ENCODE measurements around the gene SORCS2.
A peak's percentile ranks its signal among the peaks of the same experiment; 100 is the strongest.

Gene SORCS2

DNA sequence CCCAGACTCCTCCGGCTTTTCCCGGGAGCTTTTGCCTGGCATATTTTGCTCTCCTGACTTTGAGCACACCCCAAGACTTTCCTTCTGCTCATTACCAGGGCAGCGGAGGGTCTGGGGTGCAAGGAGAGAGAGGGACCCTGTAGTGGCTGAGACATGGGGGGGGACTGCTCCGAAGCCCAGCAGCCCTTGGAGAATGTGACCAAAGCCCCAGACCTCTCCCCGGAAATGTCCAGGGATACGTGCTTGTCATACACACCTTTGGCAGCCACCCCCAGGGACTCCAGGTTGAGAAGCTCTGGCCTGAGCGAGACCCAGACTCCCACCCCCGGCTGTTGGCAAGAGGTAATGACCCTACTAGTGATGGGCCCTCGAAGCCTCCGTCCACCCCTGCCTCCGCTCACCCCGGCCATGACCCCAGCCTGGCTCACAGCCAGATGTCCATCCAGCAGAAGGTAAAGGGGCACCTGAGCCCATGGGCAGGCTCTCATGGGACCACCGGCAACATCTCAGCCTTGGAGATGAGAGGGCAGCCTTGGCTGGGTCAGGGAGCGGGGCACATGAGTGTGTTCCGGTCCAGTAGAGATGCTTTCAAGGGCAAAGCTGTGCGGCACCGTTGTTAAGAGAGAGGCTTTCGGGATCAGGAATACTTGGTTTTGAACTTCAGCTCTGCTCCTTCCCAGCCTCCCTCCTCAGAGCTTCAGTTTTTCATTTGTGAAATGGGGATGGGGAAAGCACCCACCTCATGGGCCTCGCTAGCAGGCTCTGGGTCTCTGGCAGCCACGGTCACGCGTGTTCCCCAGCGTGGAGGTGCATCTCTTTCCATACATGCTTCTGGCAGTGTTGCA lies 240.4 kb downstream of the SORCS2 start:
- no peak for DNase-seq

DNA sequence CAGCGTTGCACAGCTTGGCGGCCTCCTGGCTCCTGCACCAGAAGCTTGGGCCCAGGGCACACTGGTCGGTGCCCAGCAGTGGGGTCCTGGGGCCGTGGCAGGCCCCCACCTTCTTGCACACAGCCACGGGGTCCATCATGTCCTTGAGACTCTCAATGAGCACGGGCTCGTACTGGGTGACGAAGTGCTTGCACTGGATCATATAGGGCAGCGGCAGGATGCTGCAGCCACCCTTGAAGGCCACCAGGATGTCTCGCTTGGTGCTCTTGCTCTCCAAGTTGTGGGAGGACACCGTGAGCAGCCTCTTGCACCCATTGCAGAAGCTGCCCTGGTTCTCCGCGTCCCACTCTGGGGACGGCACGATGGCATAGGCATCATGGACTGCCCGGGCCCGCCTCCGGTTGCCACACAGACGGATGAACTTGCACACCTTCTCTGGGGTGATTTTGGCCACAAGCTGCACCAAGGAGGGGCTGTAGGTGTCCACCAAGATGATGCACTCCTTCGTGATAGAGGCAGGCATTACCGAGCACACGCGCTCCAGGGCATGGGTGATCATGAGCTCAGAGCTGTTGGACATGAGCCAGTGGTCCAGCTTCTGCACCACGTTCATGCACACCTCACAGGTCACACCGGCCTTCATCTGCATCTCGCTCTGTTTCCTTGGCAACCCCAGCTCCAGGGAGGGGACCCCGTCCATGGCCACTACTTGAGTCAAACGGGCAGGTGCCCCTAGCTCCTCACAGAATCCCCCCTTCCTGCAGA lies 241.2 kb downstream of the SORCS2 start:
- H3K36me3 ChIP-seq = no peaks in the 10 kb centered on the region
- no peaks in the 10 kb centered on the region for H3K4me1 ChIP-seq
- DNase-seq = no peak
- H3K4me3 ChIP-seq (ENCODE audit: low read depth, low read length) = no peak overlapping the region
- TF ChIP-seq, protein P1, sequence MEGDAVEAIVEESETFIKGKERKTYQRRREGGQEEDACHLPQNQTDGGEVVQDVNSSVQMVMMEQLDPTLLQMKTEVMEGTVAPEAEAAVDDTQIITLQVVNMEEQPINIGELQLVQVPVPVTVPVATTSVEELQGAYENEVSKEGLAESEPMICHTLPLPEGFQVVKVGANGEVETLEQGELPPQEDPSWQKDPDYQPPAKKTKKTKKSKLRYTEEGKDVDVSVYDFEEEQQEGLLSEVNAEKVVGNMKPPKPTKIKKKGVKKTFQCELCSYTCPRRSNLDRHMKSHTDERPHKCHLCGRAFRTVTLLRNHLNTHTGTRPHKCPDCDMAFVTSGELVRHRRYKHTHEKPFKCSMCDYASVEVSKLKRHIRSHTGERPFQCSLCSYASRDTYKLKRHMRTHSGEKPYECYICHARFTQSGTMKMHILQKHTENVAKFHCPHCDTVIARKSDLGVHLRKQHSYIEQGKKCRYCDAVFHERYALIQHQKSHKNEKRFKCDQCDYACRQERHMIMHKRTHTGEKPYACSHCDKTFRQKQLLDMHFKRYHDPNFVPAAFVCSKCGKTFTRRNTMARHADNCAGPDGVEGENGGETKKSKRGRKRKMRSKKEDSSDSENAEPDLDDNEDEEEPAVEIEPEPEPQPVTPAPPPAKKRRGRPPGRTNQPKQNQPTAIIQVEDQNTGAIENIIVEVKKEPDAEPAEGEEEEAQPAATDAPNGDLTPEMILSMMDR (IDR thresholded peaks at IDR 0.05; ENCODE audit: low read depth, low read length) = no peak
- no peaks in the 10 kb centered on the region for H3K27me3 ChIP-seq
- no peaks in the 10 kb centered on the region for H3K9me3 ChIP-seq

More for the DNA sequence above, 240.4 kb downstream of the SORCS2 start:
- TF ChIP-seq, protein P1 (IDR thresholded peaks at IDR 0.05; ENCODE audit: low read depth, low read length) = no peak
- Histone ChIP-seq H3K27me3 (no peaks in the 10 kb centered on the region), H3K4me3 (ENCODE audit: low read depth, low read length) (no peak overlapping the region), H3K4me1 (no peaks in the 10 kb centered on the region), H3K9me3 (no peaks in the 10 kb centered on the region), H3K36me3 (no peaks in the 10 kb centered on the region)

DNA sequence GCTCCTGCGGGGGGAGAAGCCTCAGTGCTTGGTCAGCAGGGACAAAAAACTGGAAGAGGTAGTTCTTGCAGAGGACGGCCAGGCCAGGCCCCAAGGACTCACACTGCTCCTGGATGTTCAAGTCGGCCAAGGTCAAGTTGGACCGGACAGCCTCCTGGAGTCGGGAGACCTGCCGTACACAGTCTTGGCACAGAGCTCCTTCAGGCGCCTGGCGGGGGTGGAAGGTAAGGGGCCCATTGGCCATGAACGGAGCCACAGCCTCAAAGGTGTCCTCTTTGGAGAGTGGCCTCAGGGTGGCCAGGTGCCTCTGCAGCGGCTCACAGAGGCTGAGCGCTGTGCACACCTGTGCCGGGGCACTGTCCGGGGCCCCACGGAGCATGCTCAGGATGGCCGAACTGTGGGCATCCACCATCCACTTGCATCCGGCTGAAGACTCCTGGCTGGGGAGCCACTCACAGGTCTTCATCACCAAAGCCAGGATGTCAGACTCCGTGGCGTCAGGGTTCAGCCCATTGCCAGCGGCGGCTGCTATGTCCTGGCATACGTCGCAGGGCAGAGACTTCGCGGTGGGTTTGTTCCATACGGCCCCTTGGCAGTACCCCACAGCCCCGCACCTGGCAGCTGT lies 241.9 kb downstream of the SORCS2 start:
- H3K4me3 ChIP-seq (ENCODE audit: low read depth, low read length) = no peak overlapping the region
- TF ChIP-seq, protein P1 (IDR thresholded peaks at IDR 0.05; ENCODE audit: low read depth, low read length) = no peak
- no peaks in the 10 kb centered on the region for H3K27me3 ChIP-seq
- H3K4me1 ChIP-seq = no peaks in the 10 kb centered on the region
- no peaks in the 10 kb centered on the region for H3K9me3 ChIP-seq
- no peaks in the 10 kb centered on the region for H3K36me3 ChIP-seq
- no peak for DNase-seq

DNA sequence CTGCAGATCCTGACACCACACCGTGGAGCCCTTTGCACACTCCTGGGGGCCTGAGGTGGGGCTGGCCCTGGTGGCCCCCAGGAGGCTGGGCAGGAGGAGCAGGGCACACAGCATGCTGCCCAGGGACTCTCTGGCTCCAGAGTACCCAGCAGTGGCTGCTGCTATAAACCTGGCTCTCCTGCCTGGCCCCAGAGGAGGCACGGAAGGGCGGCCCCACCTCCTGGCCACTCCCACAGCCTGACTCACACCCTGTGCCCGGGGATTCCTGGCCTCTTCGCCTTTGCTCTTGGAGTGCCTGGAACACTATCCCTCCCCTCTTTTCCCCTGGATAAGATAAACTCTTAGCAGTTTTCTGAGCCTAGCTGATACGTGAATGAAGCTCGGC lies 242.4 kb downstream of the SORCS2 start, which contains the start of gene PSAPL1:
PSAPL1 (minus strand) TSS at position 165 of the 385 bp plus-strand sequence; CDS start at position 114, 51 bp downstream.
- TF ChIP-seq, protein P1 (IDR thresholded peaks at IDR 0.05; ENCODE audit: low read depth, low read length) = no peak
- H3K9me3 ChIP-seq = no peaks in the 10 kb centered on the region
- H3K4me1 ChIP-seq = no peaks in the 10 kb centered on the region
- no peak within 1 kb of the TSS for H3K4me3 ChIP-seq (ENCODE audit: low read depth, low read length)
- H3K36me3 ChIP-seq = no peaks in the 10 kb centered on the region
- DNase-seq = peak; percentile 54
- no peaks in the 10 kb centered on the region for H3K27me3 ChIP-seq

DNA sequence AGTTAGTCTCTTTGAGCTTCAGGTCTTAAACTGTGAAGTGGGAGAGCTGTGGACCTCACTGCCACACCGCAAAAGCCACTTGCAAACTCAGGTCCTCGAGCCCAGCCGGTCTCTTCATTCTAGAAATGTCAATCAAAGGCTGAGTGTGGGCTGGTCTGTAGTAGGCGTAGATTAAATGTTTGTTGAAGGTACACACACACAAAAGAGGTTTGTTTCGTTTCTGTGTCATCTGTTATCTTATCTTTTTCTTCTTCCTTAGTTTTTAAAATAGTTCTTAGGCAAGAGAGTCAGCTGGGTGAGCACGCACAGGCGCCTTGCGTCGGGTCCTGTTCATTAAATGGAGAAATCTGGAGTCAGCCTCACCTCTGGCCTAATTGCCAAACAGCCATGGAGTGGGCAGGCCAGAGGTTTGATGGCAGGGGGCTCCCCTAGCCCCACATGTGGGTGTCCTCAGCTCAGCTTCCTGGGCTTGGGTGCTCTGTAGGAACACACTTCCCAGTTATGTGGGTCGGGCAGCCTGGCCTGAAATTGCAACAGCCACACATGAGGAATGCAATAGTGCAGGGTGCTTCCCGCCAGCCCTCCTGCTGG lies 243.2 kb downstream of the SORCS2 start:
- Histone ChIP-seq H3K4me1 (no peaks in the 10 kb centered on the region), H3K4me3 (ENCODE audit: low read depth, low read length) (no peak overlapping the region), H3K36me3 (no peaks in the 10 kb centered on the region), H3K9me3 (no peaks in the 10 kb centered on the region), H3K27me3 (no peaks in the 10 kb centered on the region)
- TF ChIP-seq, protein P1 (IDR thresholded peaks at IDR 0.05; ENCODE audit: low read depth, low read length) = no peak
- no peak for DNase-seq

All from BE2C (cell line).